HL-60/S4 treated with phorbol 12-myristate 13-acetate at 8.2 ng/mL for 4 days and 3 days (cell line): ENCODE results near the gene FBRSL1.

Experiments used
- in situ Hi-C: fragments of 300-500 bp; cut with MboI; formaldehyde crosslinking; loops from 2 replicates; pipeline ENCODE4 v1.15.0; 2022; ENCODE audit warnings: low sequenced_read_pairs

FBRSL1 gene

DNA sequence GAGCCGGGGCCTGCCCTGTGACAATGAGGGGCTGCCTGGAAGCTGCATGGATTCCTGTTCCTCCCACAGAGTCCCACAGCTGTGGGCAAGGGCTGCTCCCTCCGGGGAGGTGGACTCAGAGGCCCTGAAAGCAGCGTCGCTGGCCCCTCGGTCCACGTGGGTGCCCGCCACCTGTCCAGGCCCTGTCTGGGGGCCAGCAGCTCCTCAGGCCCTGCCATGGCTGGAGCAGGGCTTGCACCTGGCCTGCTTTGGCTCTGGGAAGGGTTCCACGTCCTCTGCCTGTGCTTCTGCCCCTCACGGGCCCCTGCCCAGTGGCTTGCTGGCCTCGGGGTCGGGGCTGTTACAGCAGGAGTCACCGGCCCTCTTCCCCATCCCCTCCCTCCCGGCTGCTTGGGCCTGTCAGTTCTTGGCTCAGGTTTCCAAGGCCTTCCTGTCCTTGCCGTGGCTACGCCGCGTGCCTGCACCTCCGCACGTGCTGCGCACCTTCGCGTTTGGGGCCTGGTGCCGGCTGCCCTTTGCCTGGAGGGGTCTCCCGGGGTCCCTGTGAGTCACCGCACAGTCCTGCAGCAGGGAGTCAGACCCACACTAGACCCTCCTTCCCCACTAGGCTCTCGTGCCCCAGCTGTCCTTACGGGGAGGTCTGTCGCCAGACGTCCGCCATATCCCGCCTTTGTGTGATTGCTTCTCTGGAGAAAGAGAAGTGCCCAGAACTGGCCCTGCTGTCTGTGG lies 5.8 kb downstream of the FBRSL1 start:
- in situ Hi-C loops, result no loop called here

DNA sequence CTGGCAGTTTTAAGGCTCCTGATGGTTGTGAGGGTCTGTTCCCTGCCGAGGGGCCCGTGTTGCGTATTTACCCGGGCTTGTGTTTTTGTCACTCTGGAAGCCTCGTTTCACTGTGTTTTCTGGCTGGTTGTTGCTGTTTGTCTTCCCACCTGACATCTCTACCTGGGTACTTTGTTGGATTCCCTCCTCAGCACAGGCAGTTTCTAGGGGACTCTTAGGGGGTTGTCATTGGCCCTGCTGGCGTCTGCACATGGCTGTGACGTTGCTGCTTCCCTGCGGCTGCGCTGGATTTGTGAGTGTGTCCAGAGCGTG lies 6.4 kb downstream of the FBRSL1 start:
- in situ Hi-C loops, result no loop called here

DNA sequence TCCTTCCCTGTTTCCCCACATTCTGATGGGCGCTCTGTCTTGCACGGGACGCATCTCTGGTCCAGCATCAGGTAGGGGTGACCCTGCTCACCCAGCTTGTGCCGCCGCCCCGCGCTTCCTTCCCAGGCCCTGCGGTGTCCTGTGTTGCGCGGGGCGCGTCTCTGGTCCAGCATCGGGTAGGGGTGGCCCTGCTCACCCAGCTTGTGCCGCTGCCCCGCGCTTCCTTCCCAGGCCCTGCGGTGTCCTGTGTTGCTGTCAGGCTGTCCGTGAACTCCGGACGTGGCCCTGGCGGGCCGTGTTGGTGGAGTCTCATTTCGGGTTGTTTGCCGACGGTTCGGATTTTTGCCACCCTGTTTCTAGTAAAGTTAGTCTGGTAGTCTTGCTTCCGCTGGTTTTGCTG lies 6.8 kb downstream of the FBRSL1 start:
- in situ Hi-C loops, result no loop called here

DNA sequence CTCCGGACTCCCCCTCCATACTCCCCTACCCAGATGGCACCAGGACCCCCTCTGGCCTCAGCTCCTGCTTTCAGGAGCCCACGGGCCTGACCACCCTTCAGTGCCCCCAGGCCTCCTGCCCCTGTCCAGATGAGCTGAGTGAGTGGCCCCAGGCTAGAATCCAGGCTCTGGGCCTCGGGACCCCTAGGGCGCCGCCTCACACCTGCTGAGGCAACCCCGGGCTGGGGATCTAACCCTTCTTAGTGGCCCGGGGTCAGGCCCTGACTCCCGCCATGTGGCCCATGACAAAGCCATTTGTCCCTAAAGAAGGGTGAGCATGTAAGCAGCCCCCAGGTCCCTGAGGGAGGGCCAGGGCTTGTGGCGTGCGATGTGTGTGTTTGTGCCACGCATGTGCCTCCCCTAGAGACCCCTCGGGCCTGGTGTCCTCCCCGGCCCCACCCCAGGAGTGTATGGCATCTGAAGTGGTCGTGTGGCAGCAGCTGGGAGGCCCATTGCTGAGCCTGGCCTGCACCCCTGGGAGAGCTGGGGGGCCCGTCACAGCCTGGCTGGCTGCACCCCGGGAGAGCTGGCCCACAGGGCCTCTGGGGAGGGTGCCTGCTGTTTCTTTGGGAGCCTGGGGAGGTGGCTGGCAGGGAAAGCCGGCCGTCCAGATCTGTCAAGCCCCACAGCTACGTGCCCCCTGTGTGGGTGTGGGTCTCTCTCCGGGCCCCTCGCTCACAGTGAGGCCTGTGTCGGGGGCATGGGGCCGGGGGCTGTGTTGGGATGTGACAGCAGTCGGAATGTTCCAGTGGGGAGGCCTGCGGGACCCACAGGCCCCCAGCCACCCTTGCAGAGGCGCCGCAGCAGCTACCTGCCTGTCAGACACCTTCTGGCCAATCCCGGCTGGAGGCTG lies 7.8 kb downstream of the FBRSL1 start:
- in situ Hi-C loops, result no loop called here

DNA sequence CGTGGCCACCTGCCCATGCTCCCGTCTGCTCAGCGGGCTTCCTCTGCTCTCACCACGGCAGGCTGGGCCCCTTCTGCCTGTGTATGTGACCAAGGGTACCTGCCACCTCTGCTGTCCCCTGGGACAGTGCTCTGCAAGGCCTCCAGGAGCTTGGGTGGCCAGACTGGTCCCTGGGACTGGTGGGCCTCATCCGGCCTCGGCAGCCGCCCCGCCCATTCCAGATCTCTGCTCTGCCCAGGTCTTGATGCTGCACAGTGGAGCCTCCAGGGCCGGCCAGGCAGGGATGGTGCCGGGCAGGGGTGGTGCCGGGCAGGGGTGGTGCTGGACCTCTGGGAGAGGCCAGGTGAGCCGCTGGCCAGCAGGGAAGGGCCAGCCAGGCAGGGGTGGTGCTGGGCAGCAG lies 9.0 kb downstream of the FBRSL1 start:
- in situ Hi-C loops, result no loop called here

DNA sequence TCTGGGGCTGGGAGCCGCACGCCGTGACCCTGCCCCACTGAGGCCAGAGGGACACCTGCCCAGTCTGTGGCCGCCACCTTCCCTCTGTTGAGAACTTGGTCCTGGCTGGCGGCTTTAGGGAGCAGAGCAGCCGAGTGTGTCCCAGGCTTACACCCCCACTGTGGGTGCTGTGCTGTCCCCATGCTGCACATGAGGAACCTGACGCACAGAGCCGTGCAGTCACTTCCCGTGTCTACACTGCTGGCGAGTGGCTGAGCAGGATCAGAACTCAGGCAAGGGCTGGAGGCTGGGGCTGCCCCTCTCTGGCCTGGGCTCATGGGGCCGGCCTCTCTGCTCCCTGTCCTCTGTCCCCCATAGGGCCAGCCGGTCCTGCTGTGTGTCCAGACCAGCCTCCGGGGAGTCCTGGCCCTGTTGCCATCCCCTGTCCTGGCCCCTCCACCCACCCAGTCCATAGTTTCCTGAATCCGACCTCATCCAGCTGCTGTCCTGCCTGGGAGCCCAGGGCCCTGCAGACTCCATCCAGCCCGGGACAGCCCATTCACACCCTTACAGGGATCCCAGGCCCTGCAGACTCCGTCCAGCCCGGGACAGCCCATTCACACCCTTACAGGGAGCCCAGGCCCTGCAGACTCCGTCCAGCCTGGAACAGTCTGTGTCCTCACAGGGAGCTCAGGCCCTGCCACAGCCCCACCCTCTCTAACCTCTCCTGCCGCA lies 10.3 kb downstream of the FBRSL1 start:
- in situ Hi-C loops, result no loop called here

DNA sequence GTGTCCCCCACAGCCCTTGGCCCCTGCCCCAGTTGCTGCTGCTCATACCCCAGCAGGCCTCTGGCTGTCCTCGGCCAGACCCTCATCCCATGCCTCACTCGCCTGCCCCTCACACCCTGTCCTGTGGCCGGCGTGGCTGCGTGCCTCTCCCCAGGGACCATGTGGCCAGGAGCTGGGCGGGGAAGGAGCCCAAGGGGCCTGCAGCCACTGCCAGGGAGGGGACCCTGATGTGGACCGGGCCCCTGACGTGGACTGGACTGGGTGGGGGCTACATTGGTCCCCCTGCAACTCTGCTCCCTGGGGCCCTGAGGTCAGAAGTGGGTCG lies 10.9 kb downstream of the FBRSL1 start:
- in situ Hi-C loops, result no loop called here

DNA sequence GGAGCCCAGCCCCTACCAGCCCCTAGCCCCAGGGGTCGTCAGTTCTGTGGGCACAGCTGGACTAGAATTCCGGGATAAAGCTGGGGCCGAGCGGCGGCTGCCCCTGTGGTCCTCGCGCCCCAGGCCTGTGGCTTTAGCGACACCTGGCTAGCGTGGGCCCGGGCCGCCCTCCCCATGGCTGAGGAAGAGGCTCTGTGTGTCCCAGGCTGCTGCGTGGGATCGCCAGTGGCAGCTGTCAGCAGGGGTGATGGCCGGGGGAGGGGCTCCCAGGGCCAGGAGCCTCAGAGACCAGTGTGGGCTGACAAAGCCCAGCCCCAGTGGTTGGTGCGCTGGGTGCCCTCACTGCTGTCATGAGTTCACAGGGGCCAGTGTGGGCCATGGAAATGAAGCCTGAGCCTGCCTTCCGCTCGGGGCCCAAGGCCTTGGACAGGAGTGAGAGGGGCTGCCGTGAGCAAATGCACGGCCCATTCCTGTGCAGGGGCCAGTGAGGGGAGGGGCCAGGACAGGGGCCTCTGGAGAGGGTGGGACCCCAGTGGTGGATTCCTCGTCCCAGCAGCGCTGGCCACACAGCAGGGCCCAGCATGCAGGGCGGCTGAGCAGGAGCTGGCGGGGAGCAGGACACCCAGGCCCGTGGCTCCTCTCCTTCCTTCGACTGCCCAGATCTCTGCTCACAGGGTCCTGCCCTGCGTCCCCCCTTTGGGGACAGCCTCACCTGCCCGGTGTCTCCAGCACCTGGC lies 11.4 kb downstream of the FBRSL1 start:
- in situ Hi-C loops, result no loop called here

DNA sequence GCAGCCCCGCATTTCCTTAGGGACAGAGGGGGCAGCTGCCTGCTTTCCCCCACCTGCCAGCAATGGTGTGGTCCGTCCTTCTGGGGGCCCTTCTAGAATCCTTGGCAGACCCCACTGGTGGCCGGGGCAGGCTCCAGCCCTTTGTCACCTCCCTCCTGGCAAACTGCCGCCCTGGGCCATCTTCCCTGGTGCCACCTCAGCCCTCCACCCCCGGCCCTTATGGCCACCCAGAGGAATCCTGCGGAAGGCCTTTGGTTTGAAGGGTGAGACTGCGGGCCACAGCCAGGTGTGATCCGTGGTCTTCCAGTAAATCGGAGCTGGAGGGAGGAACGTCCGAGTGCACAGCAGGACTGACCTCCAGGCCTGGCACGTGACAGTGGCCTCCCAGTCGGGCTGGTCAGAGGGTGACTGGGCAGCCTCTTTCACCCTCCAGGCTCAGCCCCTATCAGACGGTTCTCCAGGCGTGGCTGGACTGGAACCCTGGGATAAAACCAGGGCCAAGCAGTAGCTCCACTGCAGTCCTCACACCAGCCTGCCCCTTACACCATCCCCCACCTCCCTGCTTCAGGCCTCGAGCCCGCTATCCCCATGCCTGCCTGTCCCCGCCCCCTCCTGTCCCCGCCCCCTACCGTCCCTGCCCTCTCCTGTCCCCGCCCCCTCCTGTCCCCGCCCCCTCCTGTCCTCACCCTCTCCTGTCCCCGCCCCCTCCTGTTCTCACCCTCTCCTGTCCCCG lies 12.4 kb downstream of the FBRSL1 start:
- in situ Hi-C loops, result no loop called here

DNA sequence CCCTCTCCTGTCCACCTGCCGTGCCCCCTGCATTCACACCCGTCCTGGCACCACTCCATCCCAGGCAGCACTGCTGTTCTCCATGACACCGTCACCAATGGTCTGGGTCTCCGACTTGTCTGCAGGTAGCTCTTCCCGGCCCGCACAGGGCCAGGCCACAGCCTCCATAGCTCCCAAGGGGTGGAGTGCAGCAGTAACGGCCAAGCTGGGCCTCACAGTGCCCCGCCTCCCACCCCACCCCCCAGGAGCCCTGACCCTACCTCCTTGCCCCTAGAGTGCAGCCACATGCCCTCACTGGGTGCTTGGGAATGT lies 12.9 kb downstream of the FBRSL1 start:
- in situ Hi-C loops, result no loop called here

DNA sequence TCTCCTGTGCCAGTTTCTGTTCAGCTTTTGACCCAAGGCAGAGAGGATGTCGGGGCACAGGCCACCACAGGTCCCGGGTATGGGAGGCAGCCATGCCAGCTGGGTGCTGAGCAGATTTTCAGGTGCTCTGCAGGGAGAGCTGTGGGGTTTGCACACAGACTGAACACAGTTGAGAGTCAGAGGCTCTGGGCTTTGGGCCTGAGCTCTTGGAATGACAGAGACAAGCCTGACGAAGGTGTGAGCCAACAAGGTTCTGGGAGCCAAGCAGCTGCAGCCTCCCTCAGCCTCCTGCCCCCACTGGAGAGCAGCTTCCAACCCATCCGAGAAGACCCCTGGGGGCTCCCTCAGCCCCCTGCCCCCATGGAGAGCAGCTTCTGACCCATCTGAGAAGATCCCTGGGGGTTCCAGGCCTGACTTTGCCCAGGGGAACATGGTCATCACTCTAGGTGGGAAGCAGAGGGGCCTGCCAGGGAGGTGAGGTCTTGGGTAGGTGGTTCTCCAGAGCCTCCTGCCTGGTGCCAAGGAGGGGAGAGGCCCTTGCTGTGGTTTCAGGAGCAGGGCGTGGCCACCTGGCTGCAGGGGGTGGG lies 13.8 kb downstream of the FBRSL1 start:
- in situ Hi-C loops, result no loop called here

DNA sequence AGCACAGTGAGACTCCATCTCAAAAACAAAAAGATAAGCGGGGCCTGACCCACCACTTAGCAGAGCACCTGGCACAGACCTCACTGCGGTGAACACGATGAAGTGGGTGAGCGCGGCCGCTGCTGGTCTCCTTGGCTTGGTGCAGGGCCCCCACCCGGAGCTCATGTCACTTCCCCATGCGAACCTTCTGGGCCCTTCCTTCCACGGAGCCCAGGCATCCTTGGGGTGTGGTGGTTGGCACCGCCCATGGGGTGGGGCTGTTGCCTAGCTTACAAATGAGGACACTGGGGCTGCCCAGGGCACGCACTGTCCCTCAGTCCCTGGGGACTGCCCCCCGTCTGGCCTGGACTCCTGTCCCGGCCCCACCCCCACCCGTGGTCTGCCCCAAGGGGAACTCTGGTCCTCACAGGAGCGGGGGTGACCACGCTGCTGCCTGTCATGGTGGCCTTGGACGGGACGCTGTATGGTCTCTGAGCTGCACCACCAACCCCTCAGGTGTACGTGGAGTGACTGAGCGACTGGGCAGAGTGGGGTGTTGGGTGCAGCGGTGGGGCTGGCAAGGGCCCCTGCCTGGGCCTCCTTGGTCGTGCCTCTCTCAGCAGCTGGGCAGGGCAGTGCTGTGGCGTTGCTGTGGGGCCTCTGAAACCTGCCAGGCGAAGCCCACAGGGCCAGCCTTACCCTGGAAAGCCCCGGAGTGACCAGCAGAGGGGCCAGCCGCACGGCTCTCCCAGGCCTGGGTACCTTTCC lies 15.3 kb downstream of the FBRSL1 start:
- in situ Hi-C loops, result no loop called here

DNA sequence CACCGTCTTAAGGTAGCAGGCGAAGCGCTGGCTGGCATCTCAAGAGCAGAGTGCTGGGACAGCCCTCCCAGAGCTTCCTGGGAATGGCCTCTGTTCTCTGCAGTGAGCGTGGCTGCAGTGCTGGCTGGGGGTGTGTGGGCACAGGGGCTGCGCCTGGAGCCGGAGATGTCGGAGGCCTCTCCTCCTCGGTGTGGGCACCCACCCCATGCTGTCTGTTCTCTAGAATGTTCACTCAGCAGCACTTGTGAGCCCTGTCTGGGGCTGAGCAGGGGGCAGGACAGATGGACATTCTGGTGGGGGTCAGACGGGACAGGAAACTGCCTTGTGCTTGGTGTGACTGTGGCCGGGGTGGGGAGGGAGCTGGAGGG lies 15.9 kb downstream of the FBRSL1 start:
- in situ Hi-C loops, result no loop called here

DNA sequence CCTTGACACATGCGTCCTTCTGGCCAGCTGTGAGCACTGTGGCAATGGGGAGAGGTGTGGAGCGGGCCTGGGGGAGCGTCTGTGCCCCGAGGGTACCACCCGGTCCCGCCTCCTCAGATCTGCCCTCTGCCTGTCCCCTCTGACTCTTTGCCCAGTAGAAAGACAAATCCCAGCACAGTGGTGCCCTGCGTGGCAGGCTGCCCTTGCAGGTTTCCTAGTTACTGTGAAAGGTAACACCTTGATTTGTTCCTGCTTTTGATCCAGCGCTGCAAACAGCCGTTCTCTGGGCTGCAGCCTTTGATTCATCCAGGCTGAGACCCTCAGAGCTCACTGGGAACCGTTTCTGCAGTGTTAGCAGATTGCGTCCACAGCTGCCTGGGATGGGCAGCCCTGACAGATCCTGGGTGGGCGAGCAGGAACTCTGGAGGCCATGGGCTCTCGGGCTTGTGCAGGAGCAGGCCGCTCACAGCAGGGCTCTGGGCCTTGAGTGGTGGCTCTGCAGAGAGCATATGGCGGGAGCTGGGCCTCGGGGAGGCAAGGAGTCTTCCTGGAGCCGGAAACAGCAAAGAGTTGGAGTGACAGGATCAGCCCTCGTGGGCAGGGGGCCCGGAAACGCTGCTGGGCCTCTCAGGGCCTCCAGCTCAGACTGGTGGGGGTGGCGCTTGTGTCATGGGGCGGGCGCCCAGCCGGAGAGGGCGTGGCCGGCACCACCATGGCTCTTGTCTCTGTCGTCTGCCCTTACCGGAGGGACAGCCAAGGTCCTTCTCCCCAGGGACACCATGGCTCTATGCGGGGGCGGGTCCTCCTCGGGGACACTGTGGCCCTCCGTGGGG lies 16.6 kb downstream of the FBRSL1 start:
- in situ Hi-C loops, result no loop called here

DNA sequence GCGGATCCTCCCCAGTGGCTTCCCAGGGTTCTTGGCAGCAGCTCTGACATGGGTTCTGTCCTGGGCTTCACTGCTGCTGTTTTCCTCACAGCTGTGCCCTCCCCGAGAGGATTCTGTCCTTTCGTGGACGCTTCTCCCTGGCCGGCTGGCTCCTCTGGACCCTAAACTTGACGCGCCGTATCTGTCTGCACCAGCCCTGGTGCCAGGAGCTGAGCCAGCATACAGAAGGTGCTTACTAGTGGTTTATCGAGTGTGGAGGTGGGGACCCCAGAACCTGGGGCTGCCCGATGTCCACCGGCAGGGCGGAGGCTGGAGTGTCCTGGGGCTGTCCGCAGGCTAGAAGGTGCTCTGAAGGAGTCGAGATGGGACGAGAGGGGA lies 17.2 kb downstream of the FBRSL1 start:
- in situ Hi-C loops, result no loop called here

DNA sequence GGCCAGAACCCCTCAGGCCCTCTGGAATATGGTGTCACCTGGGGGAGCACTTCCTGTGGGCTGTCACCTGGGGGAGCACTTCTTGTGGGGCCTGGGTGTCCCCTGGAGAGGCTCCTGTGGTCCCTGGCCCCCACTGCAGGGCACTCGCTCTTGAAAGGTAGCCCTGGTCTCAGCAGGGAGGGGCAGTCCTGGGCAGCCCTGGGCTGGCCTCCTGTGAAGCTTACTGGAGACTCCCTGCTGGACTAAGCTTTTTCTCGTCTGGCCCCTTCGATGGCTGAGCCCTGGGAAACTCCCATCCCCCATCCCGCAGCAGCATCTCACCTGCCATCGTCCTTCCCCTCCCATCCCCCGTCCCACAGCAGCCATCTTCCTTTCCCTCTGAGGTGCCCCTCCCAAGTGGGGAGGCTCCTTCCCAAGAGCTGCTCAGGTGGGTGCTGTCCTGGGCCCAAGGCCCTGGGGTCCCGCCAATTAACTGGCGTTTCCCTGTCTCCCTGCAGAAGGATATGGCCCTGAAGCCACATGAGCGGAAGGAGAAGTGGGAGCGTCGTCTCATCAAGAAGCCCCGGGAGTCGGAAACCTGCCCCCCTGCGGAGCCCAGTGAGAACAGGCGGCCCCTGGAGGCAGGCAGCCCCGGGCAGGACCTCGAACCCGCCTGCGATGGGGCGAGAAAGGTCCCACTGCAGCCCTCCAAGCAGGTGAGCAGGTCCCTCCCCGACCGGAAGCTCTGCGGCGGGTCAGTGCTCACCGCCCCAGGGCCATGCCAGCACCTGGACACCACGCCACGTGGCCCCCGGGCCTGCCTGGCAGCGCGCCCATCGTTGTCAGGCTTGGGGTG lies 17.9 kb downstream of the FBRSL1 start:
- in situ Hi-C loops, result no loop called here

DNA sequence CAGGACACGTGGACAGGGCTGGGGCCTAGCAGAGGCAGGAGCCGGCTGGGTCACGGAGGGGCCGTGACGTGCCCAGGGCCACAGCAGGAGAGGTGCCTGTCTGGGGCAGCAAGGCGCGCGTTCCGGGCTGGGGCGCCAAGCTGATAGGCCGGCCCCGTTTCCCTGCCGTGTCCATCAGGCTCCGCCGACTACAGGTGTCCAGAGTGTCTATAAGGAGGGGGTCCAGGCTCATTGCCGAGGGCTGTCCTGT lies 18.5 kb downstream of the FBRSL1 start:
- in situ Hi-C loops, result no loop called here
